Activated naive CD4-positive, alpha-beta T cell treated with Interleukin-2 at 50 U/mL for 16 hours (primary cell): Measurements from ENCODE around the gene PPP1R18.
"Not testable (repeated sequence)": the region's sequence is repeated elsewhere in the genome, so short reads cannot be mapped to it uniquely, and the experiment has no call there.

Experiments
- DNase-seq: peaks from one replicate; pipeline ENCODE4 v3.0.0-alpha.2; 2020

PPP1R18 gene

DNA sequence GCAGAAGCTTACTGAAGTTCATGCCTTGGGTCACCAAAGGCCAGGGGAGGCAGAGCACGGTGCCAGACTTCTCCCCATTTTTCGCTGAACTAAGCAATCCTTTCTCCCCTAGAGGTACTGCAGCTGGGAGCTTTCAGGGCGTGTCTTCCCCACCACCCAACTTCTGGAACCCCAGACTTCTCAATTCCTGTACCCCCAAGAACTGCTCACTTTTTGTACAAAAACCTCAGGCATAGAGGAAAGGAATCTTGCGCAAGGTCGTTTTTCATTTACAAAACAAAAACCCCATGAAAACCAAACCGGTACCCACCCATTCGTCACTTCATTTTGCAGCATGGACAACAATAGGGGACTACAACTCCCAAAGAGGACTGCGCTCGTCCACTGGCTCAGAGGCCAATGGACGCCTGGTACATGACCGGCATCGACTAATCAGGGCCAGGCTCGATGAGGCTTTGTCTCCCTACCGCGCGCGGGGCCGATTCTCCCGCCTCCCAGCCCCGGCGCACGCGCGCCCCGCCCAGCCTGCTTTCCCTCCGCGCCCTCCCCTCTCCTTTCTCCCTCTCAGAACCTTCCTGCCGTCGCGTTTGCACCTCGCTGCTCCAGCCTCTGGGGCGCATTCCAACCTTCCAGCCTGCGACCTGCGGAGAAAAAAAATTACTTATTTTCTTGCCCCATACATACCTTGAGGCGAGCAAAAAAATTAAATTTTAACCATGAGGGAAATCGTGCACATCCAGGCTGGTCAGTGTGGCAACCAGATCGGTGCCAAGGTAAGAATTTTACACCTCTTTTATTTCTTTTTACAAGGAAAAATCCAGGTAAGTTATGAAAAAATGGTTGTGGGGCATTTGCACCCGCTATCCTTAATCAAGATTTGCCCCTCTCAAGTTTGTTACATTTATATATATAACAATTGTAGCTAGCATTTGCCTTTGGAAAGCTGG lies 33.6 kb upstream of the PPP1R18 start, which contains the start of gene TUBB:
TUBB (plus strand) TSS at position 562 of the 947 bp plus-strand sequence; CDS start at position 717, 155 bp downstream.
- DNase-seq = peak; percentile 95

- no peak for DNase-seq
These were observed 32.9 kb upstream of the PPP1R18 start for GRCh38 chr6:30719356-30719755.

GRCh38 chr6:30717845-30718720 lies 31.6 kb upstream of the PPP1R18 start:
- not testable (repeated sequence) for DNase-seq

GRCh38 chr6:30717129-30717844 lies 30.8 kb upstream of the PPP1R18 start, which contains the start of gene MDC1:
Gene MDC1 (minus strand): TSS chr6:30717281. CDS start chr6:30715175, 2,106 bp downstream.
- DNase-seq = peak; percentile 99

DNA sequence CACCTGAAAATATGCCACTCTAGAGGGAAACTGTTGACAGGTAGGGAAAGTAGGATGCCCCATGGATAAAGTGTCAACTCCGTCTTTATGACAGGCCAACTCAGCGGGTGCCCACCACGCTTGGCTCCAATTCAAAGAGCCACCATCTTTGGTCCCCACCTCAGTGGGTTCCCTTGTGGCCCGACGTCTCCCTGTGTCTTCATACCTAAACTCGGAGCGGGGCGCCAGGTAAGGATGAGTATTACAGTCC lies 30.4 kb upstream of the PPP1R18 start:
- DNase-seq = no peak

GRCh38 chr6:30714263-30714662 lies 27.8 kb upstream of the PPP1R18 start:
- no peak for DNase-seq

DNA sequence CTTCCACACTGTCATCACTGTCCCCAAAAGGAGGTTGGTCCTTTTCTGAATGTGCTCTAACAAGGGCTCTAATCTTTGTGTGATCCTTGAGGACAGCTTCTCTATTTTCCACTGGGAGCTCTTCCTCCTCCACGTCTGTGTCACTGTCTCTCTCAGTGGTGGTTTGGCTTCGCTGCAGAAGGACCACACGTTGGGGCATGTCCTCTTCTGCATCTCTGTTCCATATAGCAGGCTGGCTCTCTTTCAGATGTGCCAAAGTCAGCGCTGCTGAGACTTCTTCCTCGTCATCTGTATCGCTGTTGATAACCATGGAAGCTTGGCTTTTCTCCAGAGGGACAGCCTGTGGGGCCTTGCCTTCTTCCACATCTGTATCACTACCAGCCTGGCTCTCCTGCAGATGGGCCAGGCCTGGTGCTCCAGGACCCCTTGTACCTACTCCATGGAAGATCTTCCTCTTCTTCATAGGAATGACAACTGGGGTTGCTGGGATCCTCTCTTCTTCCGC lies 26.0 kb upstream of the PPP1R18 start:
- DNase-seq = no peak

DNA sequence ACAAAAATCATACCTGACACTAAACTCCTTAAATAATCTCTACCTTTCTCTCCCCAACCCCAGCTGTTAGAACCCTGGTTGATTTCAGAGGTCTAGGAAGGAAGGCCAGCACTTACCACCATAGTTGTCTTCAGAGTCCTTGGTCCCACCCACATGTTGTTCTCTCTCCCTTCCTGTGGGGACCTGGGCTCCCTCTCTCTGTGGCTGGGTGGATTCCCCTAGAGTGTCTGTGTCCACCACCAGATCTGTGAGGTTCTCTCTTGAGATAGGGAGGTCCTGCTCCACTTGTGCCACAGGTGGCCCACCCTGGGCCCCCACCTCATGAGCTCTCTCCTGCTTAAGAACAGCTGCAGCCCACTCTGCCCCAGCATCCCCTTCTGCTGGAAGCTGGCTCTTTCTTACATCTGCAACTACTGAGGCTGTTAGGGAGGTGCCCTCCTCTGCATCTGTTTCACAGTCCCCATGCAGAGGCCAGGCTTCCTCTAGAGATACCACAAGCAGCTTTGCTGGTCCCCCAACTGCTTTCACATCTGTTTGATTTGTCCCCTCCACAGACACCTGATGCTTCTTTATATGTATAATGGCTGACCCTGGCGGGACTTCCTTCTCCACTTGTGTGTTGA lies 25.4 kb upstream of the PPP1R18 start:
- no peak for DNase-seq

DNA sequence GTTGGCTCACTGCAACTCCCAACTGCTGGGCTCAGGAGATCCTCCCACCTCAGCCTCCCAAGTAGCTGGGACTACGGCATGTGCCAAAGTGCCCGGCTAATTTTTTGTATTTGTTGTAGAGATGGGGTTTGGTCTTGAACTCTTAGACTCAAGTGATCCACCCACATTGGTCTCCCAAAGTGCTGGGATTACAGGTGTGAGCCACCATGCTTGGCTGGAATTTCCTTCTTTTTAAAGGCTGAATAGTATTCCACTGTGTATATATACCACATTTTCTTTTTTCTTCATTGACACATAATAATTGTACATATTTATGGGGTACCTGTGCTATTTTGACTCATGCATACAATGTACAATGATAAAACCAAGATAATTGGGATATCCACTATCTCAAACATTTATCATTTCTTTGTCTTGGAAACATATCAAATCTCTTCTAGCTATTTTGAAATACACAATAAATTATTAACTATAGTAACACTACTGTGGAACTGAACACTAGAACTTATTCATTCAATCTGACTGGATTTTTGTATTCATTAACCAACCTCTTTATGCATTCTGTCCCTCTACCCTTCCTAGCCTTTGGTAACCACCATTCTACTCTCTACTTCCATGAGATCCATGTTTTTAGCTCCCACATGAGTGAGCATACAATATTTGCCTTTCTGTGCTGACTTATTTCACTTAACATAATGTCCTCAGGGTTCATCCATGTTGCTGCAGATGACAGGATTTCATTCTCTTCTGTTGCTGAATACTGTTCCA lies 22.8 kb upstream of the PPP1R18 start:
- no peak for DNase-seq

- DNase-seq = no peak
These were observed 20.9 kb upstream of the PPP1R18 start for GRCh38 chr6:30707281-30707850.

- no peak for DNase-seq
These were observed 19.2 kb upstream of the PPP1R18 start for GRCh38 chr6:30705620-30706019.

GRCh38 chr6:30703821-30704220 lies 17.4 kb upstream of the PPP1R18 start:
- no peak for DNase-seq

DNA sequence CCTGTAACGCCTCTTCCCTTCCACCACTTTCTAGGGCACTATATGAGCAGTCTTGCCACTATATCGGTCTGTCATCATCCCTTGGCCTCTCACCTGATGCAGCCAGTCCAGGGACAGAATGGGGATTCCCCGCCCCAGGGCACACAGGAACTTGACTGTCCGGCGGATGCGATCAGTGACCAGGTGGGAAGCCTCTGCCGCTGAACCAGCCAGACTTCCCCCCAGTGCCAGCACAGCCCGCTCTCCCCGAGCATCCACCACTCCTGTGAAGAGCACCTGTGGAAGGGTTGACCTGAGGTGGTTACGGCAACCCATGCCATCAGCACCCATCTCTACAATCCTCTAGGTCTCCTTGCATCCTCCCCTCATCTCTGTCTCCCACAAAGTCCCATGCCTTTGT lies 16.6 kb upstream of the PPP1R18 start:
- DNase-seq = no peak

GRCh38 chr6:30700340-30700739 lies 13.9 kb upstream of the PPP1R18 start:
- no peak for DNase-seq

DNA sequence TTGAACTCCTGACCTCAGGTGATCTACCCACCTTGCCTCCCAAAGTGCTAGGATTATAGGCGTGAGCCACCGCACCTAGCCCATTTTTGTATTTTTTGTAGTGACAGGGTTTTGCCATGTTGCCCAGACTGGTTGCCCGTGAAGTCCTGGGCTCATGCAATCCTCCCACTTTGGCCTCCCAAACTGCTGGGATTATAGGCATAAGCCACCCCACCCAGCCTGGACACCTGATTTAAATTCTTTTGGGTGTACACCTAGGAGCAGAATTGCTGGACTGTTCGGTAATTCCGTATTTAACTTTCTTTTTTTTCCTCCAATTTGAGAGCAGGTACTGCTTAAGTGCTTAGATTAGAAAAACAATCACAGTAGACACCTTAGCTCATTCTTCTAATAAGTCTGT lies 10.0 kb upstream of the PPP1R18 start:
- no peak for DNase-seq

- DNase-seq = no peak
These were observed 4.9 kb upstream of the PPP1R18 start for GRCh38 chr6:30691208-30691847.

DNA sequence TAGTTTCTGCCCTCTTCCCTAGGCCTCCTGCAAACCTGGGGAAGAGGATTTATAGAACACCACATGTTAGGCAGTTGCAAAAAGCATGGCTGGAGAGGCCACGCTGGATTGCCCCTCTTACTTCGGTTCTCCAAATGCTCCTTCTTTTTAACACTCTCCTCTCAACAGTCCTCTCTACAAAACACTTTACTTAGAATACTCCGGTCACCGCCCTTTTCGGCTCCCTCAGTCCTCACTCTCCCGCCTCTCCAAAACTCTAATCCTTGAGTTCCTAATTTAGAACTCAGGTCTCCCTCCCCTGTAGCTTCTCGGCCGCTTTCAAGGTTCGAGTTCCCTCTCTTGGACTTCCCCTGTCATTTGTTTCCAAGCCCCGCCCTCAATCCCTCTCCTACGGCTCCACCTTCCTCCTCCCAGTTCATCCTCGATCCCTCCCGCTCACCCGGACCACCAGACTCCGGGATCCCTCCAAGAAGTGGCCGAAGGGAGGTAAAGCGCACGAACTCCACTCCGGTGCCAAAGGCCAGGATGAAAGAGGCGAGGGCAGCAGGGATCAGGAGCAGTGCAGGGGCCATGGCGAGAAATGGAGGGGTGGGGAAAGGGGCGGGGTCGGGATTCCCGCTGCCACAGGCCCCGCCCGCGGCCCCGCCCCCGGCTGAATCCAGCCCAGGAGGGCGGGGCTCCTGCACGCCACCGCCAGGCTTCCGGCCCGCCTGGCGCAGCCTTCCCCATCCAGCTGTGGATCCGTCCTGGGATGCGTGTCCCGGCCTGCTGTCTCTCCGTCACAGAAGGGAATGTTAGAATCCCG lies 4.2 kb upstream of the PPP1R18 start, which contains the start of gene NRM:
NRM (minus strand) TSS at position 582 of the 805 bp plus-strand sequence; CDS start at position 572, 10 bp downstream.
- DNase-seq = peak; percentile 74

DNA sequence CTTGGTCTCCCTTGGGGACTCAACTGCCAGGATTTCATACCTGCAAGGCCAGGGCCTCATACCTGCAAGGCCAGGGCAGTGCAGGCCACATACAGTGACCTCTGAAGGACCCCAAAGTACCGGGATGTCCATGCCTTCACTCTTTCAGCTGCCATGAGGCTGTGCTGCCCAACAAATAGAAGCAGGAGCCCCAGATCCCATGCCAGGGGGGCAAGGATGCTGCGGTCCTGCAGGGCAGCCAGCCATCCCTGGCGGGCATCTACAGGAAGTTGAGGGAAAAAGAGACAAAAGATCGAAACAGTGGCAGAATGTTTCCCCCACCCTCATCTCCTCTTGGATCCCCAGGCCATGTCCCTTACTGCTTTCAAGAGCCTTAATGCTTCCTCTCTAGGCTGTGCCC lies 3.5 kb upstream of the PPP1R18 start:
- DNase-seq = no peak

GRCh38 chr6:30689022-30689865 lies 2.8 kb upstream of the PPP1R18 start:
- no peak for DNase-seq
